ENCODE measurements around the gene IRX6.

- TF ChIP-seq USF2 (IDR thresholded peaks at IDR 0.05; ENCODE audit: low read depth, low read length) (no peak), CTCF (conservative IDR thresholded peaks at IDR 0.05; ENCODE audit: low read depth, low read length) (no peak), RFX5 (IDR thresholded peaks at IDR 0.05; ENCODE audit: low read depth, low read length) (no peak), MAFK (IDR thresholded peaks at IDR 0.05; ENCODE audit: low read depth, low read length) (no peak), POLR2A (IDR thresholded peaks at IDR 0.05; ENCODE audit: low read depth, low read length) (no peak), RCOR1 (IDR thresholded peaks at IDR 0.05; ENCODE audit: insufficient replicate concordance, low read length) (no peak), RAD21 (IDR thresholded peaks at IDR 0.05; ENCODE audit: low read length) (no peak)
Observed at GRCh38 chr16:55325080-55325447, 1.1 kb downstream of the IRX6 start.
